Colonic mucosa (tissue), 4 donors: ENCODE results near the gene PHACTR1. TPM values are rescaled to one million over a fixed set of nuclear protein-coding genes. Genes with fewer than 3 reads are reported as not detected.
"Not testable (repeated sequence)": the region's sequence is repeated elsewhere in the genome, so short reads cannot be mapped to it uniquely, and the experiment has no call there.

Experiments used
- DNase-seq: peaks from one replicate; pipeline ENCODE4 v3.0.0-alpha.2; 2020
- H3K27ac ChIP-seq: fragments of 200-600 bp; one replicate; pipeline ENCODE4 v1.8.0; 2021
- H3K27me3 ChIP-seq: fragments of 200-600 bp; one replicate; pipeline ENCODE4 v1.8.0; 2021
- H3K36me3 ChIP-seq: fragments of 200-600 bp; one replicate; pipeline ENCODE4 v1.8.0; 2021
- H3K4me1 ChIP-seq: fragments of 200-600 bp; one replicate; pipeline ENCODE4 v1.8.0; 2021; ENCODE audit warnings: mild to moderate bottlenecking
- H3K4me3 ChIP-seq: fragments of 200-600 bp; one replicate; pipeline ENCODE4 v1.8.0; 2021
- H3K9ac ChIP-seq, 2 donors: one replicate each; pipeline ENCODE4 v1.7.0; 2013; ENCODE audit warnings: control low read depth in 2 of 2, low read depth in 2 of 2, low read length in 2 of 2
- H3K9me3 ChIP-seq: fragments of 200-600 bp; one replicate; pipeline ENCODE4 v1.8.0; 2021
- CTCF ChIP-seq: fragments of 200-600 bp; IDR thresholded peaks from one replicate; pipeline ENCODE4 v1.8.0; 2022; ENCODE audit warnings: antibody characterized with exemption, mild to moderate bottlenecking
- intact Hi-C: fragments of 100-400 bp; cut with DNase I; formaldehyde crosslinking; loops from one replicate; pipeline ENCODE4 v1.14.1; 2022
- total RNA-seq, 2 donors: library from RNA; stranded (reverse); fragmentation: NEBNext Ultra II Directional in 1 of 2; extraction: Animal tissue kit (Norgen Biotek cat#: 25700) in 1 of 2; gene quantifications; one replicate each; pipeline ENCODE4 v1.2.1, GENCODE V29; 2021
- donor health status: healthy.
- donor health status: DM: no; HTN: no; CAD: no.
- donor health status: DM: no; HTN: no; CAD: no.

The PHACTR1 gene
- total RNA-seq, 2 donors from 2014 or later: 1.7 to 2.2 TPM

- intact Hi-C loops: no loop called here
These were observed 8.7 kb downstream of the PHACTR1 start for GRCh38 chr6:12725263-12725662.

GRCh38 chr6:12729467-12729866 lies 12.9 kb downstream of the PHACTR1 start:
- Histone ChIP-seq H3K4me3 (no peak overlapping the region), H3K36me3 (no peaks in the 10 kb centered on the region), H3K9ac (no peak overlapping the region), H3K27me3 (no peaks in the 10 kb centered on the region), H3K27ac (no peak overlapping the region), H3K4me1 (no peaks in the 10 kb centered on the region), H3K9me3 (no peaks in the 10 kb centered on the region)
- no peak for TF ChIP-seq CTCF
- DNase-seq: no peak
- intact Hi-C loops: no loop called here

More at GRCh38 chr6:12725263-12725662, 8.7 kb downstream of the PHACTR1 start:
- no peak overlapping the region for H3K9ac ChIP-seq
- H3K27ac ChIP-seq: no peak overlapping the region
- no peak for TF ChIP-seq CTCF
- H3K36me3 ChIP-seq: no peaks in the 10 kb centered on the region
- no peak for DNase-seq
- H3K4me3 ChIP-seq: no peak overlapping the region
- H3K9me3 ChIP-seq: no peaks in the 10 kb centered on the region
- no peaks in the 10 kb centered on the region for H3K4me1 ChIP-seq
- H3K27me3 ChIP-seq: no peaks in the 10 kb centered on the region

- H3K9ac ChIP-seq, H3K27me3 ChIP-seq, DNase-seq, H3K9me3 ChIP-seq, H3K4me1 ChIP-seq, H3K4me3 ChIP-seq, H3K36me3 ChIP-seq, H3K27ac ChIP-seq, intact Hi-C loops: not testable (repeated sequence)
These were observed 14.2 kb downstream of the PHACTR1 start for GRCh38 chr6:12730809-12731208.

- no peak for DNase-seq
- no peak for TF ChIP-seq CTCF
- Histone ChIP-seq H3K27me3 (no peaks in the 10 kb centered on the region), H3K9me3 (no peaks in the 10 kb centered on the region), H3K27ac (no peak overlapping the region), H3K36me3 (no peaks in the 10 kb centered on the region), H3K9ac (no peak overlapping the region), H3K4me1 (no peaks in the 10 kb centered on the region), H3K4me3 (no peak overlapping the region)
- intact Hi-C loops: no loop called here
These were observed 17.3 kb downstream of the PHACTR1 start for GRCh38 chr6:12733876-12734275.

GRCh38 chr6:12735786-12736185 lies 19.2 kb downstream of the PHACTR1 start:
- DNase-seq: no peak
- Histone ChIP-seq H3K27ac (no peak overlapping the region), H3K27me3 (no peaks in the 10 kb centered on the region), H3K4me1 (no peaks in the 10 kb centered on the region), H3K9ac (no peak overlapping the region), H3K9me3 (no peaks in the 10 kb centered on the region), H3K4me3 (no peak overlapping the region), H3K36me3 (no peaks in the 10 kb centered on the region)
- no peak for TF ChIP-seq CTCF
- intact Hi-C loops: no loop called here

GRCh38 chr6:12748411-12748810 lies 31.8 kb downstream of the PHACTR1 start:
- intact Hi-C loops: no loop called here
- H3K27me3 ChIP-seq: peaks cover 6% of the 10 kb centered on the region
- H3K4me1 ChIP-seq: no peaks in the 10 kb centered on the region

More at GRCh38 chr6:12748411-12748810, 31.8 kb downstream of the PHACTR1 start:
- DNase-seq: no peak
- H3K36me3 ChIP-seq: no peaks in the 10 kb centered on the region
- H3K9ac ChIP-seq: no peak overlapping the region
- no peak for TF ChIP-seq CTCF
- no peak overlapping the region for H3K4me3 ChIP-seq
- no peak overlapping the region for H3K27ac ChIP-seq
- H3K9me3 ChIP-seq: no peaks in the 10 kb centered on the region
